Mammary microvascular endothelial cell (primary cell): ENCODE data around the gene OR14A2. TPM values are rescaled to one million over a fixed set of nuclear protein-coding genes. Genes with fewer than 3 reads are reported as not detected.

Source experiments
- total RNA-seq: library from RNA; depleted of rRNA; stranded (reverse); fragments of >200 nt; gene quantifications from 2 replicates; pipeline ENCODE4 v1.2.3, GENCODE V29; 2015

OR14A2 gene
- total RNA-seq = not detected in 2 replicates

GRCh38 chr1:247748041-247748440, at the start of gene OR14A2:
Gene OR14A2, minus strand, starts transcription at chr1:247748141.

GRCh38 chr1:247760456-247760855, 12.5 kb upstream of the OR14A2 start, which contains the start of gene OR1C1:
Gene OR1C1, minus strand, starts transcription at chr1:247760556. Its CDS starts 2,150 bp downstream, at chr1:247758406.

GRCh38 chr1:247738315-247738714, 9.6 kb downstream of the OR14A2 start, which contains the start of gene OR14K1:
Gene OR14K1, plus strand, starts transcription at chr1:247738615. Its CDS starts 0 bp downstream, at chr1:247738615.

GRCh38 chr1:247716546-247716945, 31.4 kb downstream of the OR14A2 start, which contains the start of gene OR6F1:
Gene OR6F1, minus strand, starts transcription at chr1:247716646. Its CDS starts 3,891 bp downstream, at chr1:247712755.

GRCh38 chr1:247679639-247680038, 68.3 kb downstream of the OR14A2 start, which contains the start of gene OR13G1:
Gene OR13G1, minus strand, starts transcription at chr1:247679739. Its CDS starts 6,698 bp downstream, at chr1:247673041.

Other genes with a start within 250 kb of the OR14A2 start
- not detected in 2 replicates for gene OR2C3, start 211.7 kb downstream of the OR14A2 start, total RNA-seq
- gene GCSAML, start 199.0 kb downstream of the OR14A2 start, total RNA-seq = not detected in 2 replicates
- not detected in 2 replicates for gene OR2G2, start 159.8 kb downstream of the OR14A2 start, total RNA-seq
- not detected in 2 replicates for gene OR2G3, start 142.6 kb downstream of the OR14A2 start, total RNA-seq
- gene OR13G1, start 68.4 kb downstream of the OR14A2 start, total RNA-seq = not detected in 2 replicates
- not detected in 2 replicates for gene OR6F1, start 31.5 kb downstream of the OR14A2 start, total RNA-seq
- gene OR14K1, start 9.5 kb downstream of the OR14A2 start, total RNA-seq = not detected in 2 replicates
- not detected in 2 replicates for gene OR1C1, start 12.4 kb upstream of the OR14A2 start, total RNA-seq
- gene OR14A16, start 76.0 kb upstream of the OR14A2 start, total RNA-seq = not detected in 2 replicates
- not detected in 2 replicates for gene OR11L1, start 93.8 kb upstream of the OR14A2 start, total RNA-seq
- 0.33 and 0.34 TPM in 2 replicates for gene TRIM58, start 109.0 kb upstream of the OR14A2 start, total RNA-seq
- gene OR2W3, start 147.4 kb upstream of the OR14A2 start, total RNA-seq = not detected in 2 replicates
- not detected in 2 replicates for gene OR2T8, start 172.1 kb upstream of the OR14A2 start, total RNA-seq
- not detected in 2 replicates for gene OR2AJ1, start 176.7 kb upstream of the OR14A2 start, total RNA-seq
- not detected in 2 replicates for gene OR2L8, start 200.7 kb upstream of the OR14A2 start, total RNA-seq
- gene OR2AK2, start 217.1 kb upstream of the OR14A2 start, total RNA-seq = not detected in 2 replicates